ENCODE measurements around the gene COL5A1. TPM values are rescaled to one million over a fixed set of nuclear protein-coding genes. Genes with fewer than 3 reads are reported as not detected.

The COL5A1 gene
- total and polyA plus RNA-seq, 2 experiments from 2014 or later, result 211 to 812 TPM

DNA sequence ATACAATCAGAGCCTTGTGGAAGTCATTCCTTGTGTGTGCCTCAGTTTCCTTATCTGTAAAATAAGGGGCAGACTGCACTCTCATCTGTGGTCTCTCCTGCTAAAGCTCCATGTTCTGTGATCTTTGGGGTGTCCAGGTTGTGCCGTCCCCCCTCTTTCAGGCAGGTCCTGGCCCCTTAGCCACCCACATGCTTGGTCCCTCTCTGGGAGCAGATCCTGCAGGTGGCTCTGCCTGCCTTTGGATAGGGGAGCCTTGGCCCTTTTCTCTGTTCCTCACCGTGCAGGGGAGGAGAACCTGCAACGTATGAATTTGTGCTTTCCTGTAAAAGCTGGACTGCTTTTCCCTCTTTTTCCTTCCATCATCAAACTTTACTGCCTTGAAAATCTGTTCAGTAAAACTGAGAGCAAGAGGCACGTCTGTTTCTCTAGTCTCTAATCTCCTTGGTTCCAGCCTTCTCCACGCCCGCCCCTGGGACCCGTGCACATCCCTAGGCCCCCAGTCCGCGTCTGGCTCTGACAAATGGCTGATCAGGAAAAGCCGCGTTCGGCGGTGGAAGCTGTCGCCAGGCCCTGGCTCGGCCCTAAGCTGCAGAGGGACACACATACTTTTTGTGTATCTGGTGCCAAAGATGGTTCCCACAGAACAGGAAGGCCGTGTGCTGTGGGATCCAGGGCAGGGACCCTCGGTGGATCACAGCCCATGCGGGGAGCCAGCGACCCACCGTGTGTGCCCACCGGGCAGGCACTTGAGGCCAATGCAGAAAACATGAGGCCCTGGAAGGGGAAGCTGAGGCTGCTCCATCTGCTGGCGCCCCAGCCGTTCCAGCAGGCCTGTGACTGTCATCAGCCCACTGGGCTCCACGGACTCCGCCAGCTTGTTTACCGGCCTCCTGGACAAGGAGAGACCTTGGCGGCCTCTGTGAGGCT lies 43.4 kb upstream of the COL5A1 start:
- no peaks in the 10 kb centered on the region for H4K20me1 ChIP-seq (ENCODE audit: insufficient read depth)
- peak; percentile 37 for DNase-seq
- peaks cover 20% of the 10 kb centered on the region for H3F3A ChIP-seq (ENCODE audit: insufficient read depth)
- no peaks in the 10 kb centered on the region for H3K36me3 ChIP-seq (ENCODE audit: low read depth)
- H3K4me3 ChIP-seq, result no peak overlapping the region
- H3K4me1 ChIP-seq (ENCODE audit: insufficient read depth), result peaks cover 21% of the 10 kb centered on the region
- 59 to 60% methylated on average over 25 to 27 of the region's 27 CpGs for WGBS, 2 experiments (ENCODE audit: low coverage in 1 of 2, low lambda C conversion rate in 2 of 2, missing lambda C conversion rate in 2 of 2)
- H3K9me3 ChIP-seq (ENCODE audit: low read depth), result no peaks in the 10 kb centered on the region
- H3K27ac ChIP-seq, result no peak overlapping the region
- H3K79me2 ChIP-seq (ENCODE audit: insufficient read depth), result no peaks in the 10 kb centered on the region
- no peaks in the 10 kb centered on the region for H3K27me3 ChIP-seq (replicated peaks; ENCODE audit: insufficient read depth)
- TF ChIP-seq EZH2phosphoT487 (IDR thresholded peaks at IDR 0.05; ENCODE audit: insufficient read depth, low read depth) (no peak), EZH2 (IDR thresholded peaks at IDR 0.05; ENCODE audit: insufficient read depth, poor library complexity, severe bottlenecking) (no peak)
- no peak overlapping the region for H3K9ac ChIP-seq
- H3K9me2 ChIP-seq (ENCODE audit: insufficient read depth), result no peaks in the 10 kb centered on the region
- H3K4me2 ChIP-seq (ENCODE audit: unreplicated experiment), result no peak overlapping the region
- H2AFZ ChIP-seq, result peak overlapping the region; percentile 39; the same call in 1 of the 2 replicates
- in situ Hi-C loops (cut with MboI), result no loop called here

DNA sequence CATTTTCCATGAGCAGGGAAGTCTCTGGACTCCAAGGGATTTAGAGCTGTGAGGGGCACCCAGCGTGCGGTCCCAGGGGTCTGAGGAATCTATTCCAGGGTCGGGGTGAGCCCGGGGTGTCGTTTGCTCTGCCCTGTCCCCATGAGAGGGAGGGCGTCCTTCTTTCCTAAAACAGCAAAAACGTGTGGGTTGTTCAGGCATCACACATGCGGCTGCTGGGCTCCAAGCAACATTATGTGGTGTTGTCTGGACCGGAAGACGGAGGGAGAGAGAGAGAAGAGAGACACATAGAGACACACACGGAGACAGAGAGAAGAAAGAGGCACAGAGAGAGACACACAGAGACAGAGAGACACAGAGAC lies 42.7 kb upstream of the COL5A1 start:
- Histone ChIP-seq H3K9ac (no peak overlapping the region), H3K27ac (no peak overlapping the region), H3K36me3 (ENCODE audit: low read depth) (no peaks in the 10 kb centered on the region), H3K79me2 (ENCODE audit: insufficient read depth) (no peaks in the 10 kb centered on the region), H3K4me3 (no peak overlapping the region), H3K27me3 (replicated peaks; ENCODE audit: insufficient read depth) (no peaks in the 10 kb centered on the region), H2AFZ (peak overlapping the region; percentile 39; the same call in 1 of the 2 replicates), H3K9me3 (ENCODE audit: low read depth) (no peaks in the 10 kb centered on the region), H4K20me1 (ENCODE audit: insufficient read depth) (no peaks in the 10 kb centered on the region), H3K4me2 (ENCODE audit: unreplicated experiment) (no peak overlapping the region), H3F3A (ENCODE audit: insufficient read depth) (peaks cover 20% of the 10 kb centered on the region), H3K9me2 (ENCODE audit: insufficient read depth) (no peaks in the 10 kb centered on the region), H3K4me1 (ENCODE audit: insufficient read depth) (peaks cover 20% of the 10 kb centered on the region)
- no peak for TF ChIP-seq EZH2 (IDR thresholded peaks at IDR 0.05; ENCODE audit: insufficient read depth, poor library complexity, severe bottlenecking)
- in situ Hi-C loops (cut with MboI), result no loop called here
- DNase-seq, result peak; percentile 38
- WGBS, 2 experiments (ENCODE audit: low coverage in 1 of 2, low lambda C conversion rate in 2 of 2, missing lambda C conversion rate in 2 of 2), result 55 to 68% methylated on average over 11 of the region's 11 CpGs

DNA sequence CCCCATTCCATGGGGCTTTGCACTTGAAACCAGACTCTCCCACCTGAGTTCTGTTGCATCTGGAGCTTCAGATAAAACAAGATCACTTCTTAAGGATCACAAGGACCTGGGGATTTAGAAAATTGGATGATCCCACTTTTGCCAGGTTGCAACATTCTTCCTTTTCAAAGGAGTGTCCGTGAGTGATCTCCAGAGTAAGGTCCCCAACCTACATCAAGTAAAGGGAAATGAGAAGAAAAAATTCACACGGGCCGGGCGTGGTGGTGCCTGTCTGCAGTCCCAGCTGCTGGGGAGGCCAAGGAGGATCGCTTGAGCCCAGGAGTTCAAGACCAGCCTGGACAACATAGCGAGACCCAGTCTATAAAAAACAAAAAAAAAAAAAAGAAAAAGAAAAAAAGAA lies 41.2 kb upstream of the COL5A1 start:
- H3K9me2 ChIP-seq (ENCODE audit: insufficient read depth), result no peaks in the 10 kb centered on the region
- peaks cover 20% of the 10 kb centered on the region for H3F3A ChIP-seq (ENCODE audit: insufficient read depth)
- 98 to 100% methylated on average over 6 of the region's 6 CpGs for WGBS, 2 experiments (ENCODE audit: low coverage in 1 of 2, low lambda C conversion rate in 2 of 2, missing lambda C conversion rate in 2 of 2)
- no peaks in the 10 kb centered on the region for H4K20me1 ChIP-seq (ENCODE audit: insufficient read depth)
- in situ Hi-C loops (cut with MboI), result no loop called here
- no peak overlapping the region for H3K27ac ChIP-seq
- no peak overlapping the region for H3K9ac ChIP-seq
- no peaks in the 10 kb centered on the region for H3K9me3 ChIP-seq (ENCODE audit: low read depth)
- H3K4me3 ChIP-seq, result no peak overlapping the region
- no peak overlapping the region for H2AFZ ChIP-seq
- no peaks in the 10 kb centered on the region for H3K27me3 ChIP-seq (replicated peaks; ENCODE audit: insufficient read depth)
- TF ChIP-seq EZH2 (IDR thresholded peaks at IDR 0.05; ENCODE audit: insufficient read depth, poor library complexity, severe bottlenecking) (no peak), EZH2phosphoT487 (IDR thresholded peaks at IDR 0.05; ENCODE audit: insufficient read depth, low read depth) (no peak)
- no peak overlapping the region for H3K4me2 ChIP-seq (ENCODE audit: unreplicated experiment)
- H3K79me2 ChIP-seq (ENCODE audit: insufficient read depth), result no peaks in the 10 kb centered on the region
- no peaks in the 10 kb centered on the region for H3K36me3 ChIP-seq (ENCODE audit: low read depth)
- no peak for DNase-seq
- peaks cover 20% of the 10 kb centered on the region for H3K4me1 ChIP-seq (ENCODE audit: insufficient read depth)

DNA sequence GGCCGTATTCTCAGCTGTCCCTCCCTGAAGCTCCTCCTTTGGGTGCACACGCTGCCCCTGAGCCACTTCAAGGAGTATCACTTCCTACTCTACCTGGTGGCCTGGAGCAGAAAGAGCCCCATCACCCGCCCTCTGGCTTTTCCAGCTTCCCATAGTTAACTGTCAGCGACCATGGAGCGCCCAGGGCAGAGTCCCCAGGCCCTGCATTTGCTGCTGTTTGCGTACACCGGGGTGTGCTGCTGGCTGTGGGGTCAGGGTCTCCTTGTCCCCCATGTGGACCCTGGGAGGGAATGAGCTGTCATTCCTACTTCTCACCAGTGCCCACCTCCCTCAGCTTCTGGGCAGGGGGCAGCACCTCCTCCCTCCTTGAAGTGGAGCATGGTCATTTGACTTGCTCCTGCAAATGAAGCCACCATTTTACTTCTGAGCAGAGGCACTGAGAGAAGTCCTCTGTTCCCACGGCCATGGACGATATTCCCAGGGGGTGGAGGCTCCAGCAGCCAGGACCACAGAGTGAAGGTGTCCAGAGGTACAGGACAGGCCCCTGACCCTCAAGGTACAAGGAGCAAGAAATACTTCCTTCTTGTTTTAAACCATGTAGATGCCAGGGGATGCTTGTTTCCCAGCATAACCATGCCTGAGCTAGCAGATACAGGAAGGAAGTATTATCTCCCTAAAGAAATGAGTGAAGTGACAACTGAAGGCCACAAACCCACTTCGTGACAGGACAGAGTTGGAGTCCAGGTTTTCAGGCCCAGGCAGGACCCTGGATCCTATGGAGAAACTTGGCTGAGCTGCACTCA lies 40.6 kb upstream of the COL5A1 start:
- no peaks in the 10 kb centered on the region for H3K79me2 ChIP-seq (ENCODE audit: insufficient read depth)
- H3K27me3 ChIP-seq (replicated peaks; ENCODE audit: insufficient read depth), result no peaks in the 10 kb centered on the region
- no peaks in the 10 kb centered on the region for H3K9me2 ChIP-seq (ENCODE audit: insufficient read depth)
- no peak overlapping the region for H3K4me2 ChIP-seq (ENCODE audit: unreplicated experiment)
- no peak for DNase-seq
- peaks cover 20% of the 10 kb centered on the region for H3K4me1 ChIP-seq (ENCODE audit: insufficient read depth)
- H4K20me1 ChIP-seq (ENCODE audit: insufficient read depth), result no peaks in the 10 kb centered on the region
- peaks cover 20% of the 10 kb centered on the region for H3F3A ChIP-seq (ENCODE audit: insufficient read depth)
- H3K4me3 ChIP-seq, result no peak overlapping the region
- H3K36me3 ChIP-seq (ENCODE audit: low read depth), result no peaks in the 10 kb centered on the region
- H3K9me3 ChIP-seq (ENCODE audit: low read depth), result no peaks in the 10 kb centered on the region
- WGBS, 2 experiments (ENCODE audit: low coverage in 1 of 2, low lambda C conversion rate in 2 of 2, missing lambda C conversion rate in 2 of 2), result 94 to 99% methylated on average over 10 of the region's 10 CpGs
- in situ Hi-C loops (cut with MboI), result no loop called here
- H3K27ac ChIP-seq, result no peak overlapping the region
- H2AFZ ChIP-seq, result no peak overlapping the region
- TF ChIP-seq EZH2 (IDR thresholded peaks at IDR 0.05; ENCODE audit: insufficient read depth, poor library complexity, severe bottlenecking), result no peak
- TF ChIP-seq EZH2phosphoT487 (IDR thresholded peaks at IDR 0.05; ENCODE audit: insufficient read depth, low read depth), result no peak
- H3K9ac ChIP-seq, result no peak overlapping the region
